GDM1 (cell line): ENCODE data around the gene DDX51.

ENCODE experiments used
- DNase-seq: peaks from one replicate; lab custom pipeline; 2025; lab: John Stamatoyannopoulos, UW

DDX51 gene

DNA sequence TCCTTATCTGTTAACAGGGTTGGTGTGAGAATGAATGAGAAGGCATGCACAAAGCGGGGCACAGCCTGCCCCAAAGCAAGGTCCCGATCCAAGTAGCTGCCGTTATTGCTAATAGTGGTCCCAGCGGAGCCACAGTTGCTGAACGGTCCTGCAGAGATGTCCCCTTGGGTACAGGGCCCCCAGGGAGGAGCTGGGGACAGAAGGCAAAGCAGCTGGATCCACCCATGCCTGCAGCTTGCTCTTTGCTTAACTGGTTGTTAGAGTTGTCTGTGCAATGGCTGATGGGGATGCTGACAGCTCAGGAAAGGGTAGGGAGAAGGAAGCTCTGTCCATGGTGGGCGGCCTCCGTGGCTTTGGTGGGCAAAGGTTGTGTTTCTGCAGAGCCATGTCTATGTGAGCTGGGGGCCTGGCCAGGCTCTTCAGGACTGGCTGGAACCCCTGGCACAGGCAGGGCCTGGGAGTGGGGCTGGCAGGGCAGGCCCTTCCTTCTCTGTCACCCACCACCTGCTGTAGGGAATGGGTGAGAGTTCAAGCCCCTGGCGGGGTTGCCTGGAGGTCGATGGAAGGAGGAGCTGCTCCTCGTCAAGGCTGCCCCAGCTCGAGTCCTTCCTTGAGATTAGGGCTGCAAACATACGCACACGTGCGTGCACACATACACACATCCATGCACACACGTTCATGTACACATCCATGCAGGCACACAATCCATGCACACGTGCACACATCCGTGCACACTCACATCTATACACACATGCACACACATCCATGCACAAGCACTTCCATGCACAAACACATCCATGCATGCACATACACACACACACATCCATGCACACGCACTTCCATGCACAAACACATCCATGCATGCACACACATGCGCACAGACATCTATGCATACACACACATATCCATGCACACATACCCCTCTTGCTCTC lies 35.6 kb upstream of the DDX51 start:
- no peak for DNase-seq

DNA sequence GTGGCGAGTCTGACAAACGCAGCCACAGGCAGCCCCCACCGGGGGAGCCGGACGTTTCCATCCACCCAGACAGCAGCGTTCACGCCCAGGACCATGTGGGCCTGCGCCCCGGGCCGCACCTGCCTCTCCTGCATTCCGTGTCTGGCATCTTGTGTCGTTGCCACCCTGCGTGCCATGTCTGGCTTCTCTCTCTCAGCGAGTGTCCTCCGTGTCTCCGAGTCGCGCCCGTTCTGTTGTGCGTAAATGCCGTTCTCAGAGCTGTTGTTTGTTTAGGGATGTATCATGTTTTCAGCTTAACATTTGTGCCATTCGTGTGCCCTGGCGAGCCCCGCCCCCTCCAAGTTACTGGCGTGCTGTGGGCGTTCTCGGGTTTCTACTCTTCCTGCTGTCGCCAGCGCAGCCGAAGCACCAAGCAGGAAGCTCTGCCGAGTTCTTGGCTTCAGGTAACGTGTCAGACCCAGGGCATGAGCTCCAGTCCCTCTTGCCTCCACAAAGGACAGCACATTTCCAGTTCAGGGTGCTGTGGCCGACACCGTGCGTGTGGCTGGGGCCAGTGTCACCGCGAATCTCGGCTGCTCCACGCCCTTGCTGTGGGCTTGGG lies 34.8 kb upstream of the DDX51 start:
- DNase-seq = no peak

DNA sequence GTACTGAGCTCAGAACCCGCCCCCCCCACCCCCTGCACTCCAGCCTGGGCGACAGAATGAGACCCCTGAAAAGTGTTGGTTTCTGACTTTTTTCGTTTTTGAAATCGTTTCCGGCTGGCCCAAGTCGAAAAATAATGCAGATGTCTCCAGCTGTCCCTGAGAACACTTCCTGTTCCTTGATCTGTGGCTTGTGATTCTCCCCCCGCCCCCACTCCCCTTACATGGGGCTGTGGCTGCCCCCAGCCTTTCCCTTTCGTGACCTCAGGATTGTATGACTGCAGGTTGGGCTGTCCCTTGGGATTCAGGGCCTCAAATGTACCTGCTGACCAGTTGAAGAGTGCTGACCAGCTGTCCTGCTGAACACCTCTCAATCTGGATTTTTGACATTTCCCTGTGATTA lies 34.2 kb upstream of the DDX51 start:
- DNase-seq = no peak

DNA sequence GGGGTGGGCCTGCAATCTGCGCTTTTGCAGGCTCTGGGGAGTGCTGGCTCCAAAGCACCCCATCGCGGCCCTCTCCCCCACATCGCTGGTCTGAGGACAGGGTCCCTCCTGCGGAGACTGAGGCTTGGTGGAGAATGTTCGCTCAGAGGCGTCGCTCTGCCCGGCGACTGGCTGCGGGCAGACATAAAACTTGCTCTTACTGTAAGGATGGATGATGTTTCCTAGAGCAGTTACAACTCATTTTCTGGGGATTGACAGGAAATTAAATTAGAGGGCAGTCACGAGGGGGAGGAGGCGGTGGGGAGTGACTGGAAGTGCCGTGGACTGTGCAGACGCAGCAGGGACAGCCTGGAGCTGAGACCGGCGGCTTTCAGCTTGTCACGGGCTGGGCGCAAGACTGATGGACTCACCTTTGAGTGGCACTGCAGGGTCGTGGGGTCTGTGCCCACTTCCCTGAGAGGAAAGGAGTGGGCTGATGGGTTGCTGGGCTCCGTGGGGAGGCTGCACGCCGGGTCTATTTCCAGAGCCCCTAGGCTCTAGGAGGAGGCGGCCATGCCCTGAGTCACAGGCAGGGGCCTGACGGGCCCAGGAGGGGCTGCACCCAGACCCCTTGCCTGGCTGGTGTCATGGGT lies 32.9 kb upstream of the DDX51 start:
- DNase-seq = no peak

DNA sequence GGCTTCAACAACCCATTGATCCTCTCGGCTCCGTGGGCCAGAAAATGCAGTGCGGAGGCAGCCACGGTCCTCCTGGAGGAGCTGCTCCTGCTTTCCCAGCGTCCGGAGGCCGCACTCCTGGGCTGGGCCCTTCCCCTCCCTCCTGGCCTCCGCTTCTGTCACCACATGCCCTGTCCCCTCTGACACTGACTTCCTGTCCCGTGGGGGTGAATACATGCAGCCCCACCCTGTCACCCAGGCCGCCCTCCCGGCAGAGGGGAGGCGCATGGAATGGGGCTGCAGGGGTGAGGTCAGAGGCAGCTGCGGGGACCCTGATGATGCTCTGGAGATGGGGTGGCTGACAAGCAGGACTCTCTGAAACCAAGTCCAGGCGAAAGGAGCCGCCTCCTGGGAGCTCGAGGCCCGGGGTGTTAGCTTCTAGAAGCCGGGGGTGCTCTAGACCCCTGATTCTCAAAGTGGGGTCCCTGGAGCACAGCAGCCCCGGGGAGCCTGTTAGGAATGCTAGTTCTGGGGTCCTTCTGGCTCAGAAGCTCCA lies 32.3 kb upstream of the DDX51 start:
- no peak for DNase-seq

DNA sequence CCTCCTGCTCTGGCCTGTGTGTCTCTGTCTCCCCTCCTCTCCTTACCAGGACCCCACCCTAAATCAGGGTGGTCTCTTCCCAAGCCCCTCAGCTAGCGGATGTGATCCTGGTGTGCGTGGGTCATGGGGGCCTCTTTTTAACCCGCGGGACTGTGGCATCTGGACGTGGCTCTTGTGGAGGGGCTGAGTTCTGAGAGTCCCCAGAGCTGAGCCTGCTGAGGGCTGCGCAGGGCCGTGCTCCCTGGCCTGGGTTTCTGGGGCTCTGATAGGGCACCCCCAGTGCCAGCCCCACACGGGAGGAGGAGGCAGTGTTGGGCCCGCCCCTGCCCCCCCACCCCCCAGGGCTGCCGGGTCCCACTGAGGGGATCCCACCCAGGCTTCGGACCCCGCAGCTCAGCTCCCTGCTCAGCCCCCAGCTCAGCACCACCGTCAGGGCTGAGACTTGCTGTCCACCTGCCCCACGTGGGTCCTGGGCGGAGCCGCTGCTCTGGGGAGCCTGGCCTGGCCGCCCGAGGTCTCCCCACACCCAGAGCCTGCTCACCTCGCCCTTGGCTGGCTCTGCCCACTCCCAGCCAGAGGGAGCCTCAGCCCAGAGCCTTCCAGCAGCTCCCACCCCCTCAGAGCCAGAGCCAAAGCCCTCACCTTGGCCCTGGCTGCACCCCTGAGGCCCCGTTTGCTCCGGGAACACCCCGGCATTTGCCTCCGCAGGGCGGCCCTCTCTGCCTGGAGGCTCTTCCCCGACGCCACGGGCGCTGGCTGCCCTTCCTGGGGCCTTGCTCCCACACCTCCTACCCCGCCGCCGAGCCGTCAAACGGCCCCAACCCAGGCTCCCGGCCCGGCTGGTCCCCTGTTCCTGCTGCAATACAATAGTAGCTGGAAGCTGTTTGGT lies 31.6 kb upstream of the DDX51 start:
- no peak for DNase-seq

DNA sequence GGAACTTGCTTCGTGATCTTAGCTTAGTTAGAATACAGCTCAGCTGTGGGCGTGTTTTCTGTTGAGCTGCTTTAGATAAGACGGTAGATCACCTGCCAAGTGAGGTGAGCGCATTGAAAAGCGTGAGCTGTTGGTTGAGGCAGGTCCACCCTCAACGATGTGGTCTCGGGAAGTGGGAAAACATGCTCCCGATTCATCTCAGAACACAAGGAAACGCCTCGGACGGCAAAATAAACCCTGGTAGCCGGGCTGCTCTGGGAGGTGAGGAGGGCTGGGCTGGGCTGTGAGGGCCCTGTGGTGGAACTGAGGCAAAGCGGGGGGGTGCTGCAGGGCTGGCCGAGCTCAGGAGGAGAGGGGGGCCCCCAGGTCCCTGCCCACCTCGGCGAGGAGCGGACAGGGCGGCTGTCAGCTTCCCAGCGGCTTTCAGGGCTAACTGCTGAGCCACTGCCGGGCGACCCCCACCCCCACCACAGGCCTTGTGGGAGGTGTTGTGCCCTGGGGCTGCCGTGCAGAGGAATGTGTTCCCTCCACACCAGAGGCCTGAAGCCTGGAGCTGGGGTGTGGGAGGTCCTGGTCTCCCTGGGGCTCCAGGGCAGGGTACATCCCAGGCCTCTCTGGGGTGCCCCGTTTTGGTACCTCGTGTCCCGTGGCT lies 30.8 kb upstream of the DDX51 start:
- no peak for DNase-seq

DNA sequence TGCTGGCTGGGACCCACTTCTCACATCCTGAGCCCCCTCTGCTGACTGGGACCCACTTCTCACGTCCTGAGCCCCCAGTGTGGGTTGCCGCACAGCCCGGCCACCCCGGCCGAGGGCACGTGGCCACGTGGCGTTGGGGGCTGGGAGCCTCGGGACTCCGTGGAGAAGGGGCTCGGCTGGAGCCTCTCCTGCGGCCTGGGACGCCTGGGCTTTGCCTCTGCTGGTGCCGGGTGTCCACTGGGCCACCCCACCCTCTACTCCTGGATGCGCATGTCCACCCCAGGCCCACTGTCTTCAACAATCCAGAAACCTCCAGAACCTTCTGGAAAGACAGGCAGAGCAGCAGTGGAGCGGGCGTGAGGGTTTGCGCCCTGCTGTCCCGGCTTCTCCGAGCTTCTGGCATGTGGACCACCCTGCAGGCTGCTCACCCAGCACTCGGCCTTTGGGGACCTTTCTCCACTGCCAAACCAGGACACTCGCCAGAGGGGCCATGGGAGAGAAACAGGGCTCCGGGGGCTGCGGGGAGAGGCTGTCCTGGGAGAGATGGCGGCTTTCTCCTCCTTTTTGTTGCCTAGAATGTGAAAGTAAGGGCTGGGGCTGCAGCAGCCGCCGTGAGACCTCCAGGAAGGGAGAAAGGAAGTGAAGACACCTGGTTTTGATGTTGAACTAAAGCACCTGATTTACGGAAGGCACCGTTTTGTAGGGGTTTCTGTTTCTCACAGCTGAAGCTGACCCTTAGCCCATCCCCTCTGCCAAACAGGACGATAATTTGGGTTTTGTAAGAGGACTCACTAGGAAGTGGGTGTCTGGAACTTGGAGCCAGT lies 30.1 kb upstream of the DDX51 start:
- DNase-seq = no peak

DNA sequence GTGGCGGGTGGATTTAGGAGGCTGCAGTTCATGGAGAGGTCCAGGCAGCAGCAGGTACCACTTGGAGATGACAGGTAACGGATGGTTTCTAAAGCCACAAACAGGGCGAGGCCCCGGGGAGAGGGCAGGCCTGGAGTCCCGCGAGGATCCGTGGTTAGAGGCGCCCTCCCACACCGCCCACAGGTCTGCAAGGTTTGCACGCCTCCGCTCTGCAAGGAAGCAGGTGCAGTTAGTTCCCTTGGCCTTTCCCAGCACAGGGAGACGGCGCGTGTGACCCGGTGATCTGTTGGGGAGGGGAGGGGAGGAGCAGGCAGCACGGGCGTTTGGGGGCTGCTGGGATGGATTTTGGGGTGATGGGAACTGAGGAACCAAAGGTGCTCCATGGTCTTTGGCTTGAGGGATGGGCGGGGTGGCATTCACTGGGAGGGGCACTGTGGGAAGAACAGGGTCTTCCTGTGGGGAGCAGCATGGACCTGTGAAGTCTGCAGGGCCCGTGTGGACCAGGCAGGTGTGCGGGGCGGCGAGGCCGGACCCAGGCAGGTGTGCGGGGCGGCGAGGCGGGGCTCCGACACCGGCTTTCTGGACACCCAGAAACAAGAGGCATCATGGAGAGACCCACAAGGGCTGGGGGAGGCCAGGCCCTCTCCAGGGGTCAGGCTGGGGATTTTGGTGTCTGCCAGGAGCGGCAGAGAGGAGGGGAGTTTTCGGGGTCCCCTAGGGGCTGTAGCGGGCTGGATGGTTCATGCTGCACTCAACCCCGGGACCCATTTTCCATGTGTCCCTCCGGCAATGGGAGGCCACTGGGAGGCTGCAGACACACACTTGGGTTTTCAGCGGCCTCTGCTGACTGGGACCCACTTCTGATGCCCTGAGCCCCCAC lies 29.3 kb upstream of the DDX51 start:
- DNase-seq = no peak

DNA sequence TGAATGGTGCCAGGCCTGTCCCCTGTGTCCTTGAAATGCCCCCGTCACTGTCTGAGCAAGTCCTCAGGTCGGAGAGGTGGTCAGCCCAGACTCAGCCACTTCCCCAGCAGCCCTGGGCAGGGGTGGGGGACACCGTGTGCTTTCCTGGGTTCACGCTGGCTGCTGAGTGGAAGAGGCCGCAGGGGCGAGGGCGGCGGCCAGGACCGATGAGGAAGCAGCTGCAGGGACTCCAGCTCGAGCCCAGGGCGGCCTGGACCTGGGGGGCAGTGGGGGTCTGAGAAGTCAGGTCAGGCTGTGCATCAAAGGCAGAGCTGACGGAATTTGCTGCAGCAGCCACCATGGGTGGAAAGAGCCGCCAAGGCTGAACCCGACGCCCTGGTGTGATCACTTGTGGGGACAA lies 28.5 kb upstream of the DDX51 start:
- no peak for DNase-seq

DNA sequence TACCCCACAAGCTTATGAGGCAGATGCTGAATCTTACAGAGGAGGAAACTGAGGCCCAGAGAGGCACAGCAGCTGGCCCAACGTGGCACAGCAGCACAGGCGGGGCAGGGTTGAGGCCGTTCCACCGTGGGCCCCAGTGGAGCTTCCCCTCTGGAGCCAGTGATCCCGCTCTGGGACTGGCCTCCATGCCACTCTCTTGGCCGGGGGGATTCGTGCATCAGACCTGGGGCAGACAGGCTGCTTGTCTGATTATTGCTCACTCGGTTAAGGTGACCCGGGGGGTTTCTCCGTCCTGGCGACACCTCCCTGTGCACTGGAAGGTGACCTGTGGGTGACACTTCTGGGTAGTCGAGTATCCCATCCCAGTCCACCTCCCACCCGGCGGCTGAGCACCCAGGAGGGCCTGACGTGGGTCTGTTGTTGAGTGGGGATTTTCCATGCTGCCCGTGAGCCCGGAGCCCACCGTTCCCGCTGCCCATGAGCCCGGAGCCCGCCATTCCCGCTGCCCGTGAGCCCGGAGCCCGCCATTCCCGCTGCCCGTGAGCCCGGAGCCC lies 27.9 kb upstream of the DDX51 start:
- DNase-seq = no peak

DNA sequence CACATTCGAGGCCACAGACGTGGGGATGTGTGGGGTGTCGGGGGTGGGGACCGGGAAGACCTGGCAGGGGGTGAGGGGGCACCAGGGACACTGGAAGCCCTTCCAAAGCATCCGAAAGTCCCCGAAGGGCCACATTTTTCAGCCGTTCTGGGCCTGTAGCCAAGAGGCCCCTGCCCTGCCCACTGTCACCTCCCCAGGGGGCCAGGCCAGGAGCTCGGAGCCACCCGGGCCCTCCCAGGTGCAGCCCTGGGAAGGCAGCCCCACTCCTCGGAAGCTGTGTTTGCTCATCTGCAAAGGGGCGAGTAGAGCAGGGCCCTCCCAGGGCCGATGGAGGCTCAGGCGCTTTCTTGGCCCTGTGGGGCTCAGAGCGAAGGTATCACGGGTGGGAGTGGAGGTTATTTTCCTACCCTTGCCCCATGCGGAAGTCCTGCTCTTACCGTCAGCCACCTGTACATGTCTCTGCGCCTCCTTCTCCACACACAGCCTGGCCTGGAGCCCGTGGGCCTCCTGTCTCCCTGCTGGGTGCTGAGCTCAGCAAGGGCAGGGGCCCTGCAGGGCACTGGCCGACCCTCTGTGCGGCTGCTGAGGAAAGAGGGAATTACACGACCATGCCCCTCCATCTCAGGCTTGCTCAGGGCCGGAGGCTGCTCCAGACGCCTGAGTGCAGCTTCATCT lies 27.3 kb upstream of the DDX51 start:
- DNase-seq = no peak

DNA sequence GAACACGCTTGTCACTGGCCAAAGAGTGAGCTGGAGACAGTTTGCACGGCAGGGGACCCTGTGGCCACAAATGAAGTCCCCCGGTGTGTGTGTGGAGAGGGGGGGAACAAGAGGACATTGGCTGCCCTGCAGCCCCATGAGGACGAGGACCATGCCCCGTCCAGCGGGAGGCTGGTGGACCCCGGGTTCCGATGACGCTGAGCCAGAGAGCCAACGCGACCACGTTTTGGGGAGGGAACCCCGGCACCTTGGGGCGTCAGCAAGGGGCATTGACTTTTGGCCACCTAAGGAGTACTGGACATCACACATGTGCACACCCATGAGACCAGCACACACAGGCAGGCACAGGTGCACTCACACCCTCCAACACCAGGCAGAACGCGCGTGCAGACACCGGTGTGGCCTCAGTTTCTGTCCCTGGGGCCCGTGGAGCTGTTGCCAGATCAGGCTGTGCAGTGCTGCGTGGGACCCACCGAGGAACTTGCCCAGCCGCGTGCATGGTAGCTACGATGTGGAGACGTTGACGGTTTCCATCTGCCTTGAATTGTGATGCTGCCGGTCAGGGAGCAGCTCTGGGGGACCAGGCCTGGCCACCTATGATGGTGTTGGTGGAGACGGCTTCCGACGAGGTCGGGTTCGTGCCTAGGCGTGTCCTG lies 26.6 kb upstream of the DDX51 start:
- no peak for DNase-seq

DNA sequence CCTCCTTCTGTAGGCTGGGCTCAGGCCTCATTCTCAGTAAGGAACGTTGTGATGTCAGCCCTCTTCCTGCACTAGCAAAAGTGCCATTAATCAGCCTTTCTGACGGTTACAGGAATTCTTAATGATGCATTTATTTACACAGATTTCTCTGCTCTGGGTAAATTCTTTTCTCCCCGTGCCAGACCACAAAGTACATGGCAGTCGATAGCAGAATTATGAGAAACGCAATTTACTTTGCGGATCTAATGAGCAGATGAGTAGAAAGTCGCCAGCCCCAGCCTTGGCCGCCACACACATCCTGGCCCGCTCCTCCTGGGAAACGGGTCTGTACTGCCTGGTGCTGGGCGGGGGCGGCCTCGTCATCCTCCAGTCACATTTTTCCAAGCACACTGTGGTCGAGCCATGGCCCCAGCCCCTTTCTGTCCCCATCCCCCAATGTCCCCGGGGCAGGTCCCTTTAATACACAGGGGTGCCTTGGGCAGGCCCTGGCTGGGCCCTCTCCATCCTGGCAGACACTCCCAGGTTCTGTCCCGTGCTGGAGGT lies 26.0 kb upstream of the DDX51 start:
- DNase-seq = no peak

DNA sequence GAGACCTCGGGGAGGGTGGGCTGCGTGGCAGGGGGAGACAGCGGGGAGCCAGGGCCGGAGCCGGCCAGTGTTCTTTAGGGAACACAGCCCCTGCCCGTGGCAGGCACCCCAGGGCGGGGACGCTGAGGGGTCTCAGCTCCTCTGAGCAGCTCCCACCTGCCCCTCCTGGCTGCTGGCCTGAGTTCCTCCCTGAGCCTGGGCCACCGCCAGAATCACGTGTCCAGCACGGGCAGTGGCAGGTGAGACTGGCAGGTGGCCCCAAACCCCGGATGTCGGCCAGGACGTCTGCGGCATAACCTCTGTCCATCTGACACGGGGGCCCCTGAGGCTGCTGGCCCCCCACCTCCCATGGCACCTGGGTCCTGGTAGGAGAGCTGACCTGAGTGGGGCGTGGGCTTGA lies 25.3 kb upstream of the DDX51 start:
- DNase-seq = no peak

DNA sequence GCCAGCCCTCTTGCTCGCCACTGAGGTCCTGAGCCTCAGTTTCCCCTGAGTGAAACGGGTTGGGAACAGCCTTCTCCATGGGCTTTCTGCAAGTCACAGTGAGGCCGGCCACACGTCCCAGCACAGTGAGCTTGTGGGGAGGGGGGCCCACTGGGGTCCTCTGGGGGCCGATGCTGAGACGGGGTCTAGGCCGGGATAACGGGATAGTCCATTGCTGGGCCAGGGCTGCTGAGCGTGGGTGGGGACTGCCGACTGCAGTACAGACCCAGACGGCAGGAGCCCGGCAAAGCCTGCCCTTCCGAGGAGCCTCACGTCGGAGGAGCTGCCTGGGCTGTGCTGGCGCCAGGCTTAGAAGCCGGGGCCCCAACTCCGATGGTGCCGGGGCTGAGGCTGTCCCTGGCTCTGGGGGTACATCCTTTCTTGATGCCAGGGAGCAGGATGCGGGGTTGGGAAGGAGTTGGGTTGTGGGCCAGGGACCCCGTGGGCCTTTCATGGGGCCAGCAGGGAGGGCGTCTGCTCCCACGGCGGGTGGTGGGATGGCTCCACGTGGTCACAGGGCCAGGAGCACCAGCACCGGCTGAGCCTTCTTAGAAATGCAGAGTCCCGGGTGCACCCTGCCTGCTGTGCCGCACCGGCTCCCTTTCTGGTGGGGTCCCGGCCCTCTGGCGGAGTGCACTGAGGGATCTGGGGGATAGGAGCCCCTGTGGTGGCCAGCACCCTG lies 24.4 kb upstream of the DDX51 start:
- no peak for DNase-seq
